ENCODE measurements around the gene HSP90AB1. TPM values are rescaled to one million over a fixed set of nuclear protein-coding genes. Genes with fewer than 3 reads are reported as not detected.

Gene HSP90AB1
- total RNA-seq, 4 donors from 2014 or later = 556 to 669 (median 586) TPM

DNA sequence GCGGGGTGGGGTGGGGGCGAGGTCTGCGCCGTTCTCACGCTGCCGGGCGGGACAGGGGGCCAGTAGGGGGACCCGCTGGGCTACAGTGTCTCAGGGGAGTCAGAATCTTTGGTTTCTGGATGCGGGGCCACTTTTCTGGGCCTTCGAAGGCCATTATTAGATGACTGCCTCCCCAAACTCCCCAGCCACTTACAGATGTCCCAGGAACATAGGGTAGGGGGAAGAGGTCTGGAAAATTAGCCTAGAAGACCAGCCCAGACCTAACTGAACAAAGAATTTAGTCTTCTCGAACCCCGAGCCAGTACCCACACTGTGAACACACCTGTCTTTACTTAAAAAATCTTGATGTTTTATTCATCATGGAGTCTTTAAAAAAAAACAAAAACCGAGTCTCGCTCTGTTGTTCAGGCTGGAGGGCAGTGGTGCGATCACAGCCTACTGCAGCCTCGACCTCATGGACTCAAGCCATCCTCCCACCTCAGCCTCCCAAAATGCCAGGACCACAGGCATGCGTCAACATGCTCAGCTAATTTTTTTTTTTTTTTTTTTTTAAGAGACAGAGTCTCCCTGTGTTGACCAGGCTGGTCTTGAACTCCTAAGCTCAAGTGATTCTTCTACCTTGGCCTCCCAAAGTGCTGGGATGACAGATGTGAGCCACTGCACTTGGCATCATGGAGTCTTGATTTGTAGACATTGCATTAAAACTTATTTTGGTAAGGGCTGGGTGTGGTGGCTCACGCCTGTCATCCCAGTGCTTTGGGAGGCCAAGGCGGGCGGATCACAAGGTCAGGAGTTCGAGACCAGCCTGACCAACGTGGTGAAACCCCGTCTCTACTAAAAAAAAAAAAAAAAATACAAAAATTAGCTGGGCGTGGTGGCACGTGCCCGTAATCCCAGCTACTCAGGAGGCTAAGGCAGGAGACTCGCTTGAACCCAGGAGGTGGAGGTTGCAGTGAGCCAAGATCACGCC is 26.8 kb upstream of the HSP90AB1 start:
- no peaks in the 10 kb centered on the region for H3K27me3 ChIP-seq
- 57 to 82% methylated on average over 20 to 28 of the region's 28 CpGs for WGBS, 2 donors
- no peaks in the 10 kb centered on the region for H3K36me3 ChIP-seq
- peak overlapping the region; percentile 93 to 95 (median 95) for H3K27ac ChIP-seq
- no peak for DNase-seq
- intact Hi-C loops (cut with DNase I) = no loop called here
- H3K9me3 ChIP-seq = no peaks in the 10 kb centered on the region
- H3K4me1 ChIP-seq = peaks cover 39 to 66% of the 10 kb centered on the region in 2 donors
- no peak for TF ChIP-seq POLR2A (IDR thresholded peaks at IDR 0.05)
- TF ChIP-seq CTCF (IDR thresholded peaks at IDR 0.05) = no peak
- peak overlapping the region in 2 of 3 donors; percentile 34 to 69 for H3K4me3 ChIP-seq (replicated peaks in 1 of 3)

DNA sequence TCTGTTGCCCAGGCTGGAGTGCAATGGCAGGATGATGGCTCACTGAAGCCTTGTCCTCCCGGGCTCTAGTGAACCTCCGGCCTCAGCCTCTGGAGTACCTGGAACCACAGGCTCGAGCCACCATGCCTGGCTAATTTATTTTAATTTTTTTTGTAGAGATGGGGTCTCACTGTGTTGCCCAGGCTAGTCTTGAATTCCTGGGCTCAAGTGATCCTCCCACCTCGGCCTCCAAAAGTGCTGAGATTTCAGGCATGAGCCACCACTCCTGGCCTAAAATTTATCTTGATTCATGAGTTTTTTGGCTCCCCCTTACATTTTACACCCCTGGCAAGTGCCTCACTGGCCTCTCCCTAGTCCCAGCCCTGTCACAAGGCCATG is 26.0 kb upstream of the HSP90AB1 start:
- intact Hi-C loops (cut with DNase I) = no loop called here
- Histone ChIP-seq H3K27ac (peak overlapping the region; percentile 93 to 95 (median 95)), H3K27me3 (no peaks in the 10 kb centered on the region), H3K4me3 (replicated peaks in 1 of 3) (no peak overlapping the region), H3K4me1 (peaks cover 39 to 73% of the 10 kb centered on the region in 2 donors), H3K36me3 (no peaks in the 10 kb centered on the region), H3K9me3 (no peaks in the 10 kb centered on the region)
- WGBS, 2 donors = 83 to 85% methylated on average over 4 of the region's 4 CpGs
- TF ChIP-seq CTCF (IDR thresholded peaks at IDR 0.05) (no peak), POLR2A (IDR thresholded peaks at IDR 0.05) (no peak)
- no peak for DNase-seq

GRCh38 chr6:44221291-44221960 is 25.5 kb upstream of the HSP90AB1 start:
- peak overlapping the region; percentile 93 to 95 (median 95) for H3K27ac ChIP-seq
- H3K27me3 ChIP-seq = no peaks in the 10 kb centered on the region
- no peaks in the 10 kb centered on the region for H3K36me3 ChIP-seq
- intact Hi-C loops (cut with DNase I) = no loop called here
- WGBS, 2 donors = 3 to 4% methylated on average over 2 to 4 of the region's 4 CpGs
- peak; percentile 67 to 97 (median 90) for TF ChIP-seq CTCF (IDR thresholded peaks at IDR 0.05)
- peak in 1 of 2 donors; percentile 31 for TF ChIP-seq POLR2A (IDR thresholded peaks at IDR 0.05)
- peak overlapping the region in 1 of 3 donors; percentile 45 for H3K4me3 ChIP-seq (replicated peaks in 1 of 3)
- no peaks in the 10 kb centered on the region for H3K9me3 ChIP-seq
- DNase-seq = peak; percentile 98 to 99
- peaks cover 44 to 78% of the 10 kb centered on the region in 2 donors for H3K4me1 ChIP-seq

DNA sequence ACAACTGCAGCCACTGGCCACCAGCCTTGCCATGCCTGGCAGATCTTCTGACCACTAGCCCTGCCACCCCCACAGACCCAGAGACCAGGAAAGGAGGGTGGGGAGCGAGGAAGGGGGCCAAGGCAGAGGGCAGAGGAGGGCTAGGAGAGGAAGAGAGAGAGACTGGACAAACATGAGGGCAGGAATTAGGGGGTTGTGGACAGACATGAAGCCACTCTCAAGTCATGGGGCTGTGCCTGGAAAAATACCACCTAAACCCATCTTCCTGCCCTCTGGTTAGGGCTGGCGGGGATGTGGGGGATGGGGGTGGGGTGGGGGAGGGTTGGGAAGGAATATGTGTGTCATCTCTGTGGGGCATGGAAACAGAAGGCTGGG is 25.0 kb upstream of the HSP90AB1 start:
- intact Hi-C loops (cut with DNase I) = no loop called here
- Histone ChIP-seq H3K36me3 (no peaks in the 10 kb centered on the region), H3K9me3 (no peaks in the 10 kb centered on the region), H3K27me3 (no peaks in the 10 kb centered on the region), H3K4me3 (replicated peaks in 1 of 3) (peak overlapping the region in 1 of 3 donors; percentile 45), H3K4me1 (peaks cover 45 to 79% of the 10 kb centered on the region in 2 donors), H3K27ac (peak overlapping the region; percentile 93 to 95 (median 95))
- TF ChIP-seq POLR2A (IDR thresholded peaks at IDR 0.05) = no peak
- no peak for TF ChIP-seq CTCF (IDR thresholded peaks at IDR 0.05)
- DNase-seq = no peak
- 82 to 96% methylated on average over 2 of the region's 2 CpGs for WGBS, 2 donors
